ENCODE measurements around the gene ADAMTS15.
"Not testable (repeated sequence)": the region's sequence is repeated elsewhere in the genome, so short reads cannot be mapped to it uniquely, and the experiment has no call there.

The ADAMTS15 gene

GRCh38 chr11:130434521-130435223 lies 13.8 kb upstream of the ADAMTS15 start:
- TF ChIP-seq, protein P1, sequence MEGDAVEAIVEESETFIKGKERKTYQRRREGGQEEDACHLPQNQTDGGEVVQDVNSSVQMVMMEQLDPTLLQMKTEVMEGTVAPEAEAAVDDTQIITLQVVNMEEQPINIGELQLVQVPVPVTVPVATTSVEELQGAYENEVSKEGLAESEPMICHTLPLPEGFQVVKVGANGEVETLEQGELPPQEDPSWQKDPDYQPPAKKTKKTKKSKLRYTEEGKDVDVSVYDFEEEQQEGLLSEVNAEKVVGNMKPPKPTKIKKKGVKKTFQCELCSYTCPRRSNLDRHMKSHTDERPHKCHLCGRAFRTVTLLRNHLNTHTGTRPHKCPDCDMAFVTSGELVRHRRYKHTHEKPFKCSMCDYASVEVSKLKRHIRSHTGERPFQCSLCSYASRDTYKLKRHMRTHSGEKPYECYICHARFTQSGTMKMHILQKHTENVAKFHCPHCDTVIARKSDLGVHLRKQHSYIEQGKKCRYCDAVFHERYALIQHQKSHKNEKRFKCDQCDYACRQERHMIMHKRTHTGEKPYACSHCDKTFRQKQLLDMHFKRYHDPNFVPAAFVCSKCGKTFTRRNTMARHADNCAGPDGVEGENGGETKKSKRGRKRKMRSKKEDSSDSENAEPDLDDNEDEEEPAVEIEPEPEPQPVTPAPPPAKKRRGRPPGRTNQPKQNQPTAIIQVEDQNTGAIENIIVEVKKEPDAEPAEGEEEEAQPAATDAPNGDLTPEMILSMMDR (IDR thresholded peaks at IDR 0.05; ENCODE audit: borderline replicate concordance, control extremely low read depth, extremely low read depth, insufficient read depth, missing control alignments) = peak; percentile 88
- peak; percentile 69 for DNase-seq (ENCODE audit: low spot score)
- in situ Hi-C loops (cut with MboI; ENCODE audit: low sequenced_read_pairs, unreplicated experiment) = loop anchor here (10.0 kb wide), 1 partner anchor 430 kb away; no protein-coding TSS in a partner anchor

GRCh38 chr11:130435671-130436070 lies 12.8 kb upstream of the ADAMTS15 start:
- in situ Hi-C loops (cut with MboI; ENCODE audit: low sequenced_read_pairs, unreplicated experiment) = loop anchor here (10.0 kb wide), 1 partner anchor 429 kb away; no protein-coding TSS in a partner anchor
- TF ChIP-seq, protein P1 (IDR thresholded peaks at IDR 0.05; ENCODE audit: borderline replicate concordance, control extremely low read depth, extremely low read depth, insufficient read depth, missing control alignments) = no peak
- no peak for DNase-seq (ENCODE audit: low spot score)

GRCh38 chr11:130436171-130436570 lies 12.3 kb upstream of the ADAMTS15 start:
- TF ChIP-seq, protein P1 (IDR thresholded peaks at IDR 0.05; ENCODE audit: borderline replicate concordance, control extremely low read depth, extremely low read depth, insufficient read depth, missing control alignments) = no peak
- in situ Hi-C loops (cut with MboI; ENCODE audit: low sequenced_read_pairs, unreplicated experiment) = loop anchor here (10.0 kb wide), 1 partner anchor 429 kb away; no protein-coding TSS in a partner anchor
- DNase-seq (ENCODE audit: low spot score) = no peak

DNA sequence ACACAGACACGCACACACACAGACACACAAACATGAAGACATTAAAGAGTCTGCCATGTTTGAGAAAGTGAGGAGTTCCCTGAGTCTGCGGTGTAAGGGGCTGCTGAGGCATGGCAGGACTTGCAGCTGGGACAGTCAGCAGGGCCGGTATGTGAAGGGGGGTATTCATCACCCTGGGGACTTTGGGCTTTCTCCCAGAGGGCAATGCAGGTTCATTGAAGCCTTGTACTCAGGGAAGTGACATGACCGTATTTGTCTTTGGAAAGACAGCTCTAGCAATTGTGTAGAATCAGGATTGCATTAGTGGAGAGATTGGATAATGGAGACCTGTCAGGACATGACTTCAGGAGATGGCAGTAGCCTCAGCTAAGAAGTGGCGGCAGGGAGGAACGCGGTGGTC lies 10.6 kb upstream of the ADAMTS15 start:
- no peak for DNase-seq (ENCODE audit: low spot score)

DNA sequence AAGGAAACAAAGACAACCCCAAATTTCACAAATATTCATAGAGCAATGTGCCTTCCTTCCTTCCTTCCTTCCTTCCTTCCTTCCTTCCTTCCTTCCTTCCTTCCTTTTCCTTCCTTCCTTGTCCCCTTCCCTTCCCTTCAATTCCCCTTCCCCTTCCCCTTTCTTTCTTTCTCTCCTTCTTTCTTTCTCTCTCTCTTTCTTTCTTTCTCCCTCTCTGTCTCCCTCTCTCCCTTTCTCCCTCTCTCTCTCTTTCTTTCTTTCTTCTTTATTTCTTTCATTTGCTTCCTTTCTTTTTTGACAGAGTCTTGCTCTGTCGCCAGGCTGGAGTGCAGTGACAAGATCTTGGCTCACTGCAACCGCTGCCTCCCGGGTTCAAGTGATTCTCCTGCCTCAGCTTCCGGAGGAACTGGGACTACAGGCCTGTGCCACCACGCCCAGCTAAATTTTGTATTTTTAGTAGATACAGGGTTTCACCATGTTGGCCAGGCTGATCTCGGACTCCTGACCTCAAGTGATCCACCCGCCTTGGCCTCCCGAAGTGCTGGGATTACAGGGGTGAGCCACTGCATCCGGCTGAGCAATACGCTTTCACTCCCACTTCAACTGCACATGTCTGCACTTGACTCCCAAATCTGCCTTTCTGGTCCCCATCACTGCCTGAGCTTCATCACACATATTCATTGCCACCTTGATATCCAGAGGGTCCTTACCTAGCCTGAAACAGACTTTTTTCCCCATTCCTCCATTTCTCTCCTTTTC lies 9.9 kb upstream of the ADAMTS15 start:
- in situ Hi-C loops (cut with MboI; ENCODE audit: low sequenced_read_pairs, unreplicated experiment) = loop anchor here (10.0 kb wide), 1 partner anchor 426 kb away; no protein-coding TSS in a partner anchor
- not testable (repeated sequence) for DNase-seq (ENCODE audit: low spot score)

More for the DNA sequence above, 10.6 kb upstream of the ADAMTS15 start:
- TF ChIP-seq, protein P1 (IDR thresholded peaks at IDR 0.05; ENCODE audit: borderline replicate concordance, control extremely low read depth, extremely low read depth, insufficient read depth, missing control alignments) = no peak
- in situ Hi-C loops (cut with MboI; ENCODE audit: low sequenced_read_pairs, unreplicated experiment) = loop anchor here (10.0 kb wide), 1 partner anchor 427 kb away; no protein-coding TSS in a partner anchor

GRCh38 chr11:130439160-130439519 lies 9.3 kb upstream of the ADAMTS15 start:
- no peak for DNase-seq (ENCODE audit: low spot score)
- TF ChIP-seq, protein P1 (IDR thresholded peaks at IDR 0.05; ENCODE audit: borderline replicate concordance, control extremely low read depth, extremely low read depth, insufficient read depth, missing control alignments) = no peak
- in situ Hi-C loops (cut with MboI; ENCODE audit: low sequenced_read_pairs, unreplicated experiment) = loop anchor here (10.0 kb wide), 1 partner anchor 426 kb away; no protein-coding TSS in a partner anchor

Measured in GM13976 (cell line).